ENCODE results near the gene CHST14.

Gene CHST14

DNA sequence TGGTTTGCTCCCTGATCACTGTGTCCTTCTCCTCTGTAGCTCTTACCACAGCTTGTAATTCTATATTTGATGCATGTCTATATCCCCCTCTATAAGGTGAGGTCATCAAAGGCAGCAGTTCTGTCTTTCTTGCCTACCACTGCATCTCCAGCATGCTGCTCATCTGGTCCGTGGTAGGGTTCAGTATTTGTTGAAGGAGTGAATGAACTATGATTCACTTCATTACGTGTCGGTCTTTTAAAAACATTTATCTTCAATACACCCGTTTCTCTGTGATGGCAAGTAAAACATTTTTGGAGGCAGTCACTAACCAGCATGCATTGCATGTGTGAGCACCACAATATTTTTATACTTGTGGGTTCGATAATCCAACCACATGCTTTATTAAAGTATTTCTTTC lies 27.6 kb downstream of the CHST14 start:
- no peak for DNase-seq

GRCh38 chr15:40498891-40499290 lies 28.1 kb downstream of the CHST14 start:
- no peak for DNase-seq

- DNase-seq, result no peak
Observed at GRCh38 chr15:40499931-40500330, 29.1 kb downstream of the CHST14 start.

DNA sequence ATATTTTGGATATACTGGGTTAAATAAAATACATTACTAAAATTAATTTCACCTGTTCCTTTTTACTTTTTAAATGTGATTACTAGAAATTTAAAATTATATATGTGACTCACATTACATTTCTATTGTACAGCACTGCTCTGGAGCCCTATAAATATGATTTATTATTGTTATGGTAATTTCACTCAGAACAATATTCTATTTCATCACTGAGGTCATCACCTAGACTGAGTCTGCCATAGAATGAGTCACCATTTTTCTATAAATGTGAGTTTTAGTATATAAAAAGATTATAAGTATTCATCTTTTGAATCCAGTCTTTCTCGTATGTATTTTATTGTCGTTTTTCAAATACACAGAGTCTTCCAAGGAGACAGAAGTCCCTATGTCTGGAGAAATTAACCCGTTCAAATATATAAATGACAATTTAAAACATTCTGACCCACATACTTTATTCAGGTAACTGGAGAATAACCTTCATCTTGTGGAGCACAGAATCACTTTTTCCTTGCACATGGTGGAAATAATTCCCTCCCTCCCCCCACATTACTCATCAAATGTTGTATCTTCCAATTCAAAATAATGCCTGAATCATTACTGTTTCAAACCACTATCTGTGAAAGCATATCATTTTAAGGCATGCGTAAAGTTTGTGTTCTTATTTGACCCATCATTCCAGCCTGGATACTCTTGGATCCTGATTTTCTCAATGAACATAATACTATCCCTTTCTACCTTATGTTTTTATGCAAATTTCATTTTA lies 30.0 kb downstream of the CHST14 start:
- DNase-seq, result no peak

GRCh38 chr15:40501487-40501886 lies 30.7 kb downstream of the CHST14 start:
- DNase-seq, result no peak

DNA sequence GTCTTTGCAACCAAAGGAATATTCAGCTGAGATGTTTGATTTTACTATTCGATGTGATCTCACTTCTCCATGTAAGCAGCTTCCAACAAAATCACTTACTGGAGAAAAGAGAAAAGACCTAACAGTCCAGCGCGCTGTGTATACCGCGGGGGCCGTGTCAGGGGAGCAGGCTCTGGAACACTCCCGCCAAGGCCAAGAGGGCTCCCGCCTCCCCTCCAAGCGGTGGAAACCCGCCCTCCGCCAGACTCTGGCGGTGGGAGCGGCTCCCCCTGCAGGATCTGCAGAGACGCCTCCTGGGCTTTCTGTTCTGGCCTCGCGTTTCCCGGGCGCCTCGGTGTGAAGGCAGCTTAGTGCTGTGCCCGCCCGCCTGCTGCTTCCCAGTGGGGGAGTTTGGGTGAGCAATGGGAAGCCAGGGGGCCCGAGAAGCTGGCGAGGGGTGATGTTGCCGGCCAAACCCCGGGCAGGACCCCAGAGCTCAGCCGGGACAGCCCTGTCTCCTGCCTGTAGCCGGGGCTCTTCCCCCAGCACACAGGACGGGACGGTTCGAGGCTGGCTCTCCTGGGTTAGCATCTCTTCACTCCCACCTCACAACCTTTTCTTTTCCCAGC lies 36.3 kb downstream of the CHST14 start:
- DNase-seq, result peak; percentile 50

DNA sequence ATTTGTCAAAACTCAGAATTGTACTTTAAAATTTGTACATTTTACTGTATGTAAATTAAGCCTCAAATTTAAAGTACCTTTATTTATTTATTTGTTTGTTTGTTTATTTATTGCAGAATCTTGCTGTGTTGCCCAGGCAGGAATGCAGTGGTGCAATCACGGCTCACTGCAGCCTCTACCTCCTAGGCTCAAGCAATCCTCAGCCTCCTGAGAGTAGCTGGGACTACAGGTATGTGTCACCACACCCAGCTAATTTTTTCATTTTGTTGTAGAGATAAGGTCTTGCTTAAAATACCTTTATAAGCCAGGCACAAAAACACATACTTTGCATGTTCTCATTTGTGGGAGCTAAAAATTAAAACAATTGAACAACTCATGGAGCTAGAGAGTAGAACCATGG lies 37.4 kb downstream of the CHST14 start:
- DNase-seq, result no peak

- DNase-seq, result no peak
Observed at GRCh38 chr15:40510201-40510600, 39.4 kb downstream of the CHST14 start.

DNA sequence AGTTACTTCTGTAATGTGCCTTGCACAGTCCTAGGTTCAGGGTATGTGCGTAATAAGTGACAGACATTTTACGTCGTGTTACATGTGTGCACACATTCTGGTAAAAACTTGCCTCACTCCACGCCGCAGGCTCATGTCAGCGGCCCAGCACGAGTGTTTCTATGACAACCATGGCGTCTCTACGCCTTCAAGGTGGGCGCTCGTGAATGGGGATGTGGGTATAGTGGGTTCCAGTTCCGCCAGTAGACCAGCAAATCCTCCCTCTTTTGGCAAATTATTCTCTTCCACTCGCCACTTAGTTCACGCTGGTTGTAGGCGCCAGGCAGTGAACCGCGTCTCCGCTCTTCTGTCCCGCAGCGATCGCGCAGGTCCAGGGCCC lies 40.3 kb downstream of the CHST14 start:
- DNase-seq, result no peak

GRCh38 chr15:40511472-40512133 lies 40.8 kb downstream of the CHST14 start:
- DNase-seq, result no peak

DNA sequence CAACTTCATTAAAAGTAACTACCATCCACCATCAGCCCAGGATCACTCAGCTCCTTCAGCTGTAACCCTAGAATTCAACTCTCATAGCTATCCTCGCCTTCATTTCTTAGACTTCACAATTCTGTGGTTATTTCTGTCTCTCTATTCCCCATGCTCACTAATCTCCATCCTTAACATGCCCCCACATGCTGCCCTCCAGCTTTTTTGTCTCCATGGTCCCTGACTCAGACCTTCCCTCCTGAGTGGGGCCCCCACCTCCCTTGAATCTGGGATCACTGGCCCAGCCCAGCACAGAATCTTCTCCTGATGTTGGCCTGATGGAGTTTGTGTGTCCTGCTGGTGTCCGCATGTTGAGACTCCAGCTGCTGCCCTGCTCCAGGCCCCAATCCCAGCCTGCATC lies 41.7 kb downstream of the CHST14 start:
- DNase-seq, result no peak

DNA sequence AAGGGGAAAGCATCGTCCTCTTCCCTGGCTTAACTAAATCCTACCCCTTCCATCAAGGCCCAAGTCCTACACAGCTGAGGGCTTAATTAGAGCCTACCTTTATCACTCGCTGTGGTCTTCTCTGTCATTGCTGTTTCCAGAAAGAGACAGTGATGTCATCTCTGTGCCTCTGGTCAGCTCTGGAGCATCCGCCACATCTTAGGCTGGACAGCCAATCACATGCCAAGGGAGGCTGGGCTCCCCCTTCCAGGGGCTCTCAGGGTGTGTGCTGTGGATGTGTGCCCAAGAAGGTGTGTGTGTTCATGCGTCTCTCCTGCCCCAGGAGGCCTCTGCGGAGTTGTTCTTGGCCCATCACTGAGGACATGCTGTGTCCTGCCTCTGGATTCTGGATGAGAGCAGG lies 42.8 kb downstream of the CHST14 start:
- DNase-seq, result no peak

- no peak for DNase-seq
Observed at GRCh38 chr15:40516322-40516721, 45.5 kb downstream of the CHST14 start.
